HepG2 (cell line): ENCODE data around the gene ZNF669. TPM values are rescaled to one million over a fixed set of nuclear protein-coding genes. Genes with fewer than 3 reads are reported as not detected.

Source experiments
- ARHGAP35 ChIP-seq: sonication (generic); formaldehyde crosslinking; IDR thresholded peaks from 2 replicates; pipeline ENCODE4 v1.9.0; 2022; ENCODE audit warnings: mild to moderate bottlenecking, inconsistent platforms, moderate library complexity, missing genetic modification reagents, borderline replicate concordance
- ARID2 ChIP-seq: sonication (generic); formaldehyde crosslinking; IDR thresholded peaks from 2 replicates; pipeline ENCODE4 v1.8.1; 2022; ENCODE audit warnings: mild to moderate bottlenecking, missing genetic modification reagents, borderline replicate concordance
- CBFB ChIP-seq: sonication (generic); formaldehyde crosslinking; IDR thresholded peaks from 2 replicates; pipeline ENCODE4 v1.4.0; 2020; ENCODE audit warnings: missing genetic modification reagents
- E2F5 ChIP-seq: sonication (generic); formaldehyde crosslinking; conservative IDR thresholded peaks from 2 replicates; pipeline ENCODE4 v1.4.0; 2020; ENCODE audit warnings: missing genetic modification reagents
- ELK4 ChIP-seq: sonication (generic); formaldehyde crosslinking; IDR thresholded peaks from 2 replicates; pipeline ENCODE4 v1.9.0; 2021; ENCODE audit warnings: missing genetic modification reagents, borderline replicate concordance
- FOXA3 ChIP-seq: IDR thresholded peaks from 2 replicates; pipeline ENCODE4 v1.6.1; 2016; ENCODE audit warnings: missing genetic modification reagents, missing compliant biosample characterization
- HOXA3 ChIP-seq: sonication (generic); formaldehyde crosslinking; IDR thresholded peaks from 2 replicates; pipeline ENCODE4 v1.5.0; 2020; ENCODE audit warnings: missing genetic modification reagents
- MAFK ChIP-seq, 2 experiments: IDR thresholded peaks in 1 of 2; conservative IDR thresholded peaks in 1 of 2; 2 replicates each; pipeline ENCODE4 v1.6.1; 2011; ENCODE audit warnings: improper control_type of control experiment in 2 of 2, low read length in 2 of 2
- MED8 ChIP-seq: sonication (generic); formaldehyde crosslinking; IDR thresholded peaks from 2 replicates; pipeline ENCODE4 v1.8.1; 2023; ENCODE audit warnings: mild to moderate bottlenecking, missing genetic modification reagents; ENCODE audit not compliant: insufficient replicate concordance
- MEF2D ChIP-seq: sonication (generic); formaldehyde crosslinking; IDR thresholded peaks from 2 replicates; pipeline ENCODE4 v1.5.1; 2020; ENCODE audit warnings: mild to moderate bottlenecking, missing genetic modification reagents
- SMAD9 ChIP-seq: sonication (generic); formaldehyde crosslinking; IDR thresholded peaks from 2 replicates; pipeline ENCODE4 v1.5.1; 2020; ENCODE audit warnings: mild to moderate bottlenecking, missing genetic modification reagents
- ZGPAT ChIP-seq: IDR thresholded peaks from 2 replicates; pipeline ENCODE4 v1.6.1; 2016; ENCODE audit warnings: mild to moderate bottlenecking
- ZNF121 ChIP-seq: sonication (generic); formaldehyde crosslinking; IDR thresholded peaks from 2 replicates; pipeline ENCODE4 v1.5.0; 2020; ENCODE audit warnings: mild to moderate bottlenecking, missing genetic modification reagents
- ZNF138 ChIP-seq: sonication (generic); formaldehyde crosslinking; IDR thresholded peaks from 2 replicates; pipeline ENCODE4 v1.5.0; 2020; ENCODE audit warnings: mild to moderate bottlenecking, low read depth, missing genetic modification reagents
- ZNF224 ChIP-seq: sonication (generic); formaldehyde crosslinking; IDR thresholded peaks from 2 replicates; pipeline ENCODE4 v1.5.0; 2020; ENCODE audit warnings: mild to moderate bottlenecking, missing genetic modification reagents
- ZNF276 ChIP-seq: sonication (generic); formaldehyde crosslinking; IDR thresholded peaks from 2 replicates; pipeline ENCODE4 v1.4.0; 2020; ENCODE audit warnings: mild to moderate bottlenecking, low read depth, missing genetic modification reagents
- ZNF552 ChIP-seq: sonication (generic); formaldehyde crosslinking; IDR thresholded peaks from 2 replicates; pipeline ENCODE4 v1.9.0; 2022; ENCODE audit warnings: missing genetic modification reagents, mild to moderate bottlenecking, borderline replicate concordance
- ZNF556 ChIP-seq: sonication (generic); formaldehyde crosslinking; IDR thresholded peaks from 2 replicates; pipeline ENCODE4 v1.4.0; 2020; ENCODE audit warnings: mild to moderate bottlenecking, missing genetic modification reagents, borderline replicate concordance
- ZNF569 ChIP-seq: sonication (generic); formaldehyde crosslinking; IDR thresholded peaks from 2 replicates; pipeline ENCODE4 v1.5.0; 2020; ENCODE audit warnings: mild to moderate bottlenecking, missing genetic modification reagents, moderate library complexity, borderline replicate concordance
- ZNF747 ChIP-seq: sonication (generic); formaldehyde crosslinking; IDR thresholded peaks from 2 replicates; pipeline ENCODE4 v1.8.1; 2023; ENCODE audit warnings: missing genetic modification reagents, mild to moderate bottlenecking, borderline replicate concordance
- ZSCAN25 ChIP-seq: sonication (generic); formaldehyde crosslinking; IDR thresholded peaks from 2 replicates; pipeline ENCODE4 v1.8.0; 2022; ENCODE audit warnings: mild to moderate bottlenecking, missing genetic modification reagents
- ZSCAN5A ChIP-seq: sonication (generic); formaldehyde crosslinking; IDR thresholded peaks from 2 replicates; pipeline ENCODE4 v1.8.0; 2022; ENCODE audit warnings: mild to moderate bottlenecking, missing genetic modification reagents, borderline replicate concordance
- polyA plus RNA-seq, 8 experiments: library from polyadenylated mRNA; depleted of rRNA in 3 of 8; stranded (reverse) in 7 of 8; unstranded in 1 of 8; fragments of >200 nt; fragmentation: Illumina TruSeq in 4 of 8; extraction: Trizol in 4 of 8; gene quantifications; 2 replicates each; pipeline versions ENCODE4 v1.2.1 to v1.2.3, GENCODE V29; 2011 to 2016; ENCODE audit warnings: low read depth in 4 of 8, missing spikeins in 1 of 8, mixed read lengths in 1 of 8; ENCODE audit not compliant: insufficient read depth in 1 of 8
- total RNA-seq, 5 experiments: library from RNA; depleted of rRNA; stranded (reverse); fragments of >200 nt; fragmentation: Illumina TruSeq; extraction: Trizol; gene quantifications; 2 replicates each; pipeline ENCODE4 v1.2.3, GENCODE V29; 2016; ENCODE audit warnings: low read depth in 1 of 5

Gene ZNF669
- total and polyA plus RNA-seq, 2 of the 13 experiments (the other 11 are each of a cell fraction or from before 2014, with no cell fraction given), result 3.1 to 14.6 TPM

- TF ChIP-seq ZNF552 (CRISPR knock-in tag) (no peak), ZSCAN5A (no peak), ZNF556 (CRISPR knock-in tag) (no peak), MEF2D (CRISPR knock-in tag) (0 out of 2 replicates have a peak, but pooled peaks have one; percentile 32), ZNF276 (CRISPR knock-in tag) (no peak), CBFB (CRISPR knock-in tag) (peak; percentile 82), ZNF121 (CRISPR knock-in tag) (no peak), ARID2 (no peak), ZGPAT (CRISPR knock-in tag) (0 out of 2 replicates have a peak, but pooled peaks have one; percentile 41), MED8 (CRISPR knock-in tag) (no peak), ELK4 (no peak), E2F5 (CRISPR knock-in tag) (no peak), ARHGAP35 (CRISPR knock-in tag) (no peak), ZNF138 (CRISPR knock-in tag) (no peak), MAFK (conservative IDR thresholded peaks at IDR 0.05 in 1 of 2, IDR thresholded peaks at IDR 0.05 in 1 of 2; ENCODE audit: low read length in 2 of 2) (no peak), HOXA3 (peak; percentile 58; the same call in 1 of the 2 replicates), ZNF569 (no peak), ZNF224 (CRISPR knock-in tag) (no peak), ZNF747 (peak; percentile 39; the same call in 1 of the 2 replicates), ZSCAN25 (no peak), SMAD9 (CRISPR knock-in tag) (no peak), FOXA3 (peak; percentile 41; the same call in 1 of the 2 replicates)
Observed at GRCh38 chr1:247079141-247079874, 24.8 kb downstream of the ZNF669 start (continued).
